ENCODE results near the gene MAPK1.

Gene MAPK1

DNA sequence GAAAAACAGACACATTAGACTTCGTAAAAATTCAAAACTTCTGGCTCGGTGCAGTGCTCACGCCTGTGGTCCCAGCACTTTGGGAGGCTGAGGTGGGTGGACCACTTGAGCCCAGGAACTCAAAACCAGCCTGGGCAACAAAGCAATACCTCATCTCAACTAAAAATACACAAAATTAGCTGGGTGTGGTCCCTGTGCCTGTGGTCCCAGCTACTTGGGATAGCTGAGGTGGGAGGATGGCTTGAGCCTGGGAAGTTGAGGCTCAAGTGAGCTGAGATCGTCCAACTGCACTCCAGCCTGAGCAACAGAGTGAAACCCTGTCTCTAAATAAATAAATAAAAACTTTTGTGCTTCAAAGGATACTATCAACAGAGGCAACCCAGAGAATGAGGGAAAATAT, 155.6 kb downstream of the MAPK1 start:
- Mint-ChIP-seq H3K4me1 (peaks cover 7 to 11% of the 10 kb centered on the region in 2 donors), H3K27me3 (no peaks in the 10 kb centered on the region), H3K36me3 (peaks cover 0 to 2% of the 10 kb centered on the region in 2 donors), H3K27ac (no peak overlapping the region), H3K9me3 (no peaks in the 10 kb centered on the region), H3K4me3 (no peak overlapping the region)
- DNase-seq (no peak), ATAC-seq (replicated peaks) (no peak)

DNA sequence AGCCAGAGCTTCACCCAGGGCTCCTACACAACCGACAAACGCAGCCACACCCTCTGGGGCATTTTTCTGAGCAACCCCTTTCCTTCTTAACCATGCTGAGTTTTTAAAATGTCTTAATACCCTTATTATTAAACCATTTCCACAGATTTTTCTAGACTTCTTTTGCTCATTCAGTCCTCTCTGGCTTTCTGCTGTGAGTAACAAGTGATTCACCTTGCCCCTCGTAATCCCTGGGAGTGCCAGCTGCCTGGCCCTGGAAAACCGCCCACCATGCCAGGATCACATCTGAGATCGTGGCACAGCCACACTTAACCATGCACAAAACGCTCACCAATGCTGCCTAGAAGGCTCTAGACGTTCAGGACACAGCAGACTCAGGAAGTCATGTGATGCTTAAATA, 157.3 kb downstream of the MAPK1 start:
- ATAC-seq (replicated peaks) (no peak), DNase-seq (no peak)
- no peaks in the 10 kb centered on the region for H3K9me3 Mint-ChIP-seq
- H3K4me3 Mint-ChIP-seq: no peak overlapping the region
- no peaks in the 10 kb centered on the region for H3K27me3 Mint-ChIP-seq
- peaks cover 0 to 2% of the 10 kb centered on the region in 2 donors for H3K36me3 Mint-ChIP-seq
- no peak overlapping the region for H3K27ac Mint-ChIP-seq
- peaks cover 7 to 11% of the 10 kb centered on the region in 2 donors for H3K4me1 Mint-ChIP-seq

DNA sequence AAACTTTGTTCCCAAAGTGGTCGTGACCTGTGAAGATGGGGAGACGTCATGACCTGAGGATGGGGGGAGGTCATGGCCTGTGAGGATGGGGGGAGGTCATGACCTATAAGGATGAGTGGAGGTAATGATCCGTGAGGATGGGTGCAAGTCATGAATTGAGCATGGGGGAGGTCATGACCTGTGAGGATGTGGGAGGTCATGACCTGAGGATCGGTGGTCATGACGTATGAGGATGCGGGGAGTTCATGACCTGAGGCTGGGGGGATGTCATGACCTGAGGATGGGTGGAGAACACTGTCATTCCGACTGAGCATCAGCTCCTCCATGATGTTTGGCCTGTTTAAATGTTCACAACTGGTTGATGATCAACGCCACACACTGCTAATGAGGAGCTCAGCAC, 157.8 kb downstream of the MAPK1 start:
- Mint-ChIP-seq H3K4me1 (peaks cover 7 to 11% of the 10 kb centered on the region in 2 donors), H3K27me3 (no peaks in the 10 kb centered on the region), H3K36me3 (peaks cover 0 to 2% of the 10 kb centered on the region in 2 donors), H3K27ac (no peak overlapping the region), H3K9me3 (no peaks in the 10 kb centered on the region), H3K4me3 (no peak overlapping the region)
- ATAC-seq (replicated peaks) (no peak), DNase-seq (no peak)

DNA sequence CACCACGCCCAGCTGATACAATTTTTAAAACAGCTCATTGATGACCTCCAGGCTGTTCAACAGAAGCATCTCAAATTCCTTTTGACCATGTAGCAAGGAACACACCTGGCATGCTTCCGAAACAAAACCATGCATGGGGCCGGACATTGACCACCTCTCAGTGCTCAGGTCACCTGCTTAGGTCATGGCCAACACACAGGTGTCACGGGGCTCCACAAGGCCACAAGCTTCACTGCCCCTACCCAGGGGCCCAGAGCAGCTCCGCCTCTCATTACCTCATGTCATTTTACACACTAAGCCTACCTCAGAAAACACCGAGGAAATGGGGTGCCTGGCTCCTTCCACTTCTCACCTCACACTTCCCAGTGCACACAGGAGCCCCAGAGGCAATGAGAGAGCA, 158.5 kb downstream of the MAPK1 start:
- ATAC-seq (replicated peaks) (no peak), DNase-seq (no peak)
- Mint-ChIP-seq H3K36me3 (peaks cover 0 to 2% of the 10 kb centered on the region in 2 donors), H3K9me3 (no peaks in the 10 kb centered on the region), H3K4me3 (no peak overlapping the region), H3K27me3 (no peaks in the 10 kb centered on the region), H3K27ac (no peak overlapping the region), H3K4me1 (peaks cover 7 to 11% of the 10 kb centered on the region in 2 donors)

DNA sequence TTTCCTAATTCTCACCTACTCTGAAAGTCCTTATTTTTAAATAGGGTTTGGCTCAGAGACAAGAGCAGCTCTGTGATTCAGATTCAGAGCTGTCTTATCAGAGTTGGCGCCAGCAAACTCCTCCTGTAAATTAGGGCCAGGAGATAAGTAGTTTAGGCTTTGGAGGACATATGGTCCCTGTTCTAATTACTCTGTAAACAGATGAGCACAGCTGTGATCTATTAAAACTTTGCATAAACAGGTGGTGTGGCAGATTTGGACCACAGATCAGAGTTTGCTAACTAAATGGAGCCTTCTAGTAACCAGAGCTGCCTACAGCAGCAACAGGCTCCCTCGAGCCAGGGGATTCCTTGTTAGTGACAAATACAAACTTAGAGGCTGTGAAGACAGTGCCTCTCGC, 159.8 kb downstream of the MAPK1 start:
- H3K27ac Mint-ChIP-seq: no peak overlapping the region
- ATAC-seq (replicated peaks): no peak
- DNase-seq: no peak
- no peaks in the 10 kb centered on the region for H3K9me3 Mint-ChIP-seq
- H3K36me3 Mint-ChIP-seq: peaks cover under 1 to 2% of the 10 kb centered on the region in 2 donors
- H3K4me3 Mint-ChIP-seq: no peak overlapping the region
- H3K27me3 Mint-ChIP-seq: no peaks in the 10 kb centered on the region
- H3K4me1 Mint-ChIP-seq: peaks cover 0 to under 1% of the 10 kb centered on the region in 2 donors
